Putamen (tissue), 1 donor: ENCODE data around the gene SLC2A14.
"Not testable (repeated sequence)": the region's sequence is repeated elsewhere in the genome, so short reads cannot be mapped to it uniquely, and the experiment has no call there.

Experiments
- DNase-seq: peaks from one replicate; pipeline ENCODE4 v3.0.0-alpha.2; 2016; ENCODE audit warnings: low spot score

SLC2A14 gene

GRCh38 chr12:7869137-7869536, 3.6 kb downstream of the SLC2A14 start:
- no peak for DNase-seq

GRCh38 chr12:7868391-7868790, 4.3 kb downstream of the SLC2A14 start:
- DNase-seq = no peak

DNA sequence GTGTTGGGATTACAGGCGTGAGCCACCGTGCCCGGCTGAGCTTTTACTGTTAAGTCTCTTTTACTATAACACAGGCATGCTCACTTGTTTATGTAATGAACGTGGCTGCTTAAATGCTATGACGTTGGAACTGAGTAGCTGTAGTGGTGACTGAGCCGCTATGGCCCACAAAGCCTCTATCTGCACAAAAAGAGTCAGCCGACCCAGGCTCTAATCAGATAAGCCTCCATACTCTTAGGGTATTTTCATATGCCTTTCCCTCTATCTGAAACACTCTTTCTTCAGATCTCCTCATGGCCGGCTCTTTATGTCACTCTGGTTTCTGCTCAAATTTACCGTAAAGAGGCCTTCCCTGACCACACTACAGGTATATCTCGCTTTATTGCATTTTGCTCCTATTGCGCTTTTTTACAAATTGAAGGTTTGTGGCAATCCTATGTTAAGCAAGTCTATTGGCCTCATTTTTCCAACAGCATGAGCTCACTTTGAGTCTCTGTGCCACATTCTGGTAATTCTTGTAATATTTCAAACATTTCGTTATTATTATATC, 8.0 kb downstream of the SLC2A14 start:
- DNase-seq = no peak

- not testable (repeated sequence) for DNase-seq
Measured at GRCh38 chr12:7862814-7863348, 9.8 kb downstream of the SLC2A14 start.

- DNase-seq = not testable (repeated sequence)
Measured at GRCh38 chr12:7862301-7862700, 10.4 kb downstream of the SLC2A14 start.

DNA sequence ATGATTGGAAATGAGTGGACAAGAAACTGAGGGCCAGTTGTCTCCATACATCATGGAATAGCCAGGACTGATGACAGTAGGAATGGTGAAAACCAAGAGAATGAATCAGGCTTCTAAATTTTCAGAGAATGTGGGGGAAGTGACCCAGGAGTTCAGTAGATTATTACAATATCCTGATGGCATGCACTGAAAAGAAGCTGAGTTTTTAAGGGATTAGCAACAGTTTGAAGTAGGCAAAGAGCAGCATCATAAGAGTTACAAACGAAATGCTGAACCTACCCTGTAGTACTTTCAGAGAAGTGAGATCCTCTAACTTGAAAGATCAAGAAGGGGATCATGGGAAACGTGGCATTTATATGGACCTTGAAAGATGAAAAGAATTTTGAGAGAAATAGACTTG, 13.2 kb downstream of the SLC2A14 start:
- DNase-seq = peak; percentile 7

DNA sequence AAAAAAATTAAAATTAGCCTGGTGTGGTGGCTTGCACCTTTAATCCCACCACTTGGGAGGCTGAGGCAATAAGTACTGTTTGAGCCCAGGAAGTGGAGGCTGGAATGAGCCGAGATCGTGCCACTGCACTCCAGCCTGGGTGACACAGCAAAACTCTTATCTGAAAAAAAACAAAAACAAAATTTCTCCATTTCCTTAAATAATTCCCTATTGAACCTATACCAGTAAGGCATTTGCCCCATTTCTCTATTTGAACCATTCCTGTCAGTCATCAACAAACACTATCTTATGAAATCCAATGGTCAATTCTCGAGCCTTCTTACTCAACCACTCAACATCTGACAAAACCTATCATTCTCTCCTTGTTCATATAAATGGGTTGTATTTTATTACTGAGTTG, 14.7 kb downstream of the SLC2A14 start:
- no peak for DNase-seq

GRCh38 chr12:7856516-7856915, 16.2 kb downstream of the SLC2A14 start:
- DNase-seq = peak; percentile 63

- no peak for DNase-seq
Measured at GRCh38 chr12:7853557-7853956, 19.2 kb downstream of the SLC2A14 start.

DNA sequence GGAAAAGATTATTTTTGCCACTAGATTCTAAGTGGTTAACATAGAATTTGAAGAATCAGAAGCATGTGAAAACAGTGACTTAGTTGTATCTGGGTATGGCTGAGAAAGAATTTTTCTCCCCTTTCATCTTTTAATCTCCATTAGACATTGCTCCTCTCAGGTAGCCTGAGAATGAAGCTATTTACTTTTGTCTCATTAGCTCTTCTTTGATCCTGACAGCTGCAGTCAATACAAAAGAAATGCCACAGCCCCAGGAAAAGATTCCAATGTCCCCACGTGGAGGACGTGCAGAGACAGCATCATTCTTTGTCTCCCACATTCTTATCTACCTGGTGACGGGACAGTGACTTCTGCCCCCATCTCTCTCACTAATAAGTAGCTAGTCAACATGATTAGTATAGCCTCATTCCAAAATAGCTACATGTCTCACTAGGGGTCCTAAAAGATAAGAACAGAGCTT, 21.1 kb downstream of the SLC2A14 start:
- DNase-seq = not testable (repeated sequence)

DNA sequence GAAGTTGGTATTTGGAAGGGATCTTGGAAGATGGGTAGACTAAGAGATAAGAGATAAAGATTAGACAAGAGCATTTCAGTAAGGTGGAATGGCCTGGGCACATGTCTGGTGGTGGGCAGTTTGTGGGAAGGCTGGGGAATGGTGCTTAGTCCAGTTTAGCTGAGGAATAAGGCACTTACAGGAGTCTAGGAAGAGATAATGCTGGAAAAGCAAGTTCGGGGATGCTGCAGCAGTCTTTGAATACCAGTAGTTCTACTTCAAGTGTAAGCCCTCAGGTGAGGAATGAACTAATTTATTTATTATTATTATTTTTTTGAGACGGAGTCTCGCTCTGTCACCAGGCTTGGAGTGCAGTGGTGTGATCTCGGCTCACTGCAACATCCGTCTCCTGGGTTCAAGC, 22.6 kb downstream of the SLC2A14 start:
- not testable (repeated sequence) for DNase-seq

- DNase-seq = not testable (repeated sequence)
Measured at GRCh38 chr12:7848098-7848422, 24.7 kb downstream of the SLC2A14 start.

GRCh38 chr12:7847226-7848097, 25.3 kb downstream of the SLC2A14 start:
- not testable (repeated sequence) for DNase-seq

DNA sequence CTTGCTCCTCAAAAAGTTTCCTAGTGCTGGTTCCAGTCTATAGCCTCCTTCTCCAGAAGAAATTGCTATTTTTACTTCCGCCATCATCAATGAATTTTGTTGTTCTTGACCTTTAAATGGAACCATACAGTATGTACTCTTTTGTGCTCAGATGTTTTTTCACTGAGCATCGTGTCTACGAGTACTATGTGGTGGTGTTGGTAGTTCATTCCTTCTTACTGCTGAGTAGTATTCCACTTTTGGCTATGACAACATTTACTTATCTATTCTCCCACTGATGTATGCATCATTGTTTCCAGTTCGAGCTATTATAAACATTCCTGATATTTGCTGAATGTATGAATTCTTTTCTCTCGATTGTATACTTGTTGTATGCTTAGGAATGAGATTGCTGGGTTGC, 28.6 kb downstream of the SLC2A14 start:
- DNase-seq = no peak

DNA sequence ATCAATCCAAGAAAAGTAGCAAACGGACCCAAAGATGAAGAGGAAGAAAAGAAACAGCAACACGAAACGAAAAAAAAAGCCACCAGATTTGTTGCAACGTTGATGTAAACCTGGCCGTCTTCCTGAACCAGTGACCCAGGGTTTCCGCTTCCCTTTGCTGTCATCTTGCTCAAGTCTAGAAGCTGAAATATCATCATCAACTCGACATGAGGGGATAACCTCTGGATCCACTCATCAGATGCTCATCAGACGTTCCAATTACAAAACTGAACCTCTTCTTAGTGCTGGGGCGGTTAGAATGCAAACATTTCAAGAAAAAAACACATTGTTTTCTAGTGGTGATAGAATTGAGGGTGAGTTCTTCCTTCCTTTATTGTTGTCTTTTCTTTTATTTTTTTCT, 29.1 kb downstream of the SLC2A14 start:
- not testable (repeated sequence) for DNase-seq

DNA sequence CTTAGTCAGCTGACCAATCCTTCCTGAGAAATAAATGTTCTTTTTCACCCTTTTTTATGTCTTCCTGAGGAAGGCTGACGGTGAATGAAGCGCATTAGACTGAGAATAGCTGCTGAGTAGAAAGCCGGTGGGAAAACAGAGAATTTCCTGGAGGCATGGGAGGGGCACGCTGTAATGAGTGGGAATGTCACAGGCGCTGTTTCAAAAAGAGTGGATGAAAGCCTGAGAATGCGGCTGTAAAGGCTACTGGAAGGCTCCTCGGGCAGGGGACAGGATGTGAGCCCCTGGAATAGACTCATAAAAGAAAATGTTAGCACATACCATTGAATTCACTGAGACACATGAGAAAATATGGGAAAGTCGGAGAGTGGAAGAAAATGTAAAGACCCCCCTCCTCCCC, 29.6 kb downstream of the SLC2A14 start:
- not testable (repeated sequence) for DNase-seq

DNA sequence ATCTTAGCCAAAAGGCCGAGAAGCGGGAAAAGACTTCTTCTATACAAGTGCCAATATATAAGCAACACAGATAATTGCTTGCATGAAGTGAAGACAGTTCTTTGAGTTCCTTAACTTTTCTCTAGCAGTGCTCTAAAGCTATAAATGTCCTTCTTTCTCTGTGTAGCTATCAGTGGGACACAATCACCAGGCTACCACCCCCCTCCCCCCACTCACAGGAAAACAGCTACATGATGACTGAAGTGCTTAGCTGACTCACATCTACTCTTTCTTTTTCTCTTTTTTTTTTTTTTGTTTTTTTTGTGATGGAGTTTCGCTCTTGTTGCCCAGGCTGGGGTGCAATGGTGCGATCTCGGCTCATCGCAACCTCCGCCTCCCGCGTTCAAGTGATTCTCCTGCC, 30.3 kb downstream of the SLC2A14 start:
- not testable (repeated sequence) for DNase-seq

- DNase-seq = not testable (repeated sequence)
Measured at GRCh38 chr12:7839848-7840247, 32.9 kb downstream of the SLC2A14 start.

DNA sequence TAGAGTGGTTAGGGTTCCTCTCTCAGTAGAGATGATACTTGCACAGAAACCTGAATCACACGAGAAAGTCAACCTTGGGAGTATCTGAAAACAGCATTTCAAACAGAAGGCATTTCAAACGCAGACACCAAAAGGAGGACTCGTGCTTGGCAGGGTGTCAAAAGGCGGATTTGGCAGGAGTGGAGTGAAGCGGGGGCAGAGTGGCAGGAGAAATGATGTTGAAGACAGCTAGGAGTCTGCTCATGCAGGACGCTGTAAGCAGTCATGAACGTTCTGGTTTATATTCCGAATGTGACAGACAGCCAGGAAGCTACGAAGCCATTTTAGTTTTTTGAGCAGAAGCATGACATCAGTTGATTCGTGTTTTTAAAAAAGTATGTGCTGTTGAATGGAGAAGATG, 33.5 kb downstream of the SLC2A14 start:
- not testable (repeated sequence) for DNase-seq

- DNase-seq = no peak
Measured at GRCh38 chr12:7837366-7837765, 35.3 kb downstream of the SLC2A14 start.

DNA sequence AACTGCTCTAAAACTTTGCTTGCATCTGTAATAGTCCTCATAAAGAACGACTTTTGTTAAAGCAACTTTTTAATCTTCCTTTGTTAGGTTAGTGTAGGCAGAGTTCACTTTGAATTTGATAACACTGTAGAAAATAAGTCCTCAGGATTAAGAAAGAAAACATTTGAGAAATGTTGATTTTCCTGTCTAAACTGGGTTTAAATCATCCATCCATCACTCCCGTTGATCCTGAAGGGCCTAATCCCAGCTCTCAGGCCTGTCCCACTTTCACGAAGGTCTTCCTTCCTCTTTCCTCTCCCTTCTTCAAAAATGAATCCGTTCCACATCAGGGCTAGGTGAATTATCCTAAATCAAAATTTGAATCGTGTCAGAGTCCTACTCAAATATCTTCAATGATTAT, 36.9 kb downstream of the SLC2A14 start:
- DNase-seq = no peak

DNA sequence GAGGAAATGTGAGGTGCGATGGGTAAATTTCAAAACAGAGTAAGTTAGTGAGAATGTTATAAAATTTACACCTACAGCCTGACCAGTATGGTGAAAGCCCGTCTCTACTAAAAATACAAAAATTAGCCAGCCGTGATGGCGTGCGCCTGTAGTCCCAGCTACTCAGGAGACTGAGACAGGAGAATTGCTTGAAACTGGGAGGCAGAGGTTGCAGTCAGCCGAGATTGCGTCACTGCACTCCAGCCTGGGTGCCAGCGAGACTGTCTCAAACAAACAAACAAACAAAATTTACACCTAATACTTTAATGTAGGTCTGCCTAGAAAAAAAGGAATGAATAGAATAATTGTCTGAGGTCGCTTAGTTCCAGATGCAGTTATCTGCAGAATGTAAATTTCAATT, 37.6 kb downstream of the SLC2A14 start:
- DNase-seq = no peak

- no peak for DNase-seq
Measured at GRCh38 chr12:7834701-7835100, 38.0 kb downstream of the SLC2A14 start.
